IMR-90 (cell line): ENCODE data around the gene ZFYVE28. TPM values are rescaled to one million over a fixed set of nuclear protein-coding genes. Genes with fewer than 3 reads are reported as not detected.
A peak's percentile ranks its signal among the peaks of the same experiment; 100 is the strongest.

Experiments
- ATAC-seq: fragments of 200-7000 bp; cut with Tn5 transposase; 2 replicates; pipeline ENCODE4 v1.9.1; 2020; ENCODE audit warnings: low read depth, mild to moderate bottlenecking, moderate library complexity
- BruUV-seq: library from RNA; stranded (reverse); fragments of 400-500 nt; replicated peaks from 2 replicates; lab custom pipeline; 2021; lab: Mats Ljungman, UMichigan
- CTCF ChIA-PET: fragments of 300-600 bp; formaldehyde crosslinking; extraction: SDS; loops from one replicate; lab custom pipeline; 2021; ENCODE audit warnings: antibody characterized with exemption; lab: Yijun Ruan, JAX
- POLR2A ChIA-PET: fragments of 300-600 bp; sonication (Branson Sonifier 250); formaldehyde crosslinking; loops from one replicate; lab custom pipeline; 2022; ENCODE audit warnings: antibody characterized with exemption; ENCODE audit not compliant: unreplicated experiment; lab: Charles Lee
- DNase-seq: peaks from one replicate; pipeline ENCODE4 v3.0.0; 2013
- H2AFZ ChIP-seq: replicated peaks from 2 replicates; pipeline ENCODE3; 2013; ENCODE audit warnings: low read length, mild to moderate bottlenecking; ENCODE audit not compliant: poor library complexity
- H2AK5ac ChIP-seq: 2 replicates; pipeline ENCODE4 v1.6.1; 2013; ENCODE audit warnings: low read depth, low read length, inconsistent platforms
- H2AK9ac ChIP-seq: replicated peaks from 2 replicates; pipeline ENCODE3; 2013; ENCODE audit warnings: mild to moderate bottlenecking, low read depth, low read length, moderate library complexity; ENCODE audit not compliant: poor library complexity
- H2BK120ac ChIP-seq: 2 replicates; pipeline ENCODE4 v1.6.1; 2013; ENCODE audit warnings: low read depth, low read length, inconsistent platforms
- H2BK15ac ChIP-seq: 3 replicates; pipeline ENCODE4 v1.6.1; 2013; ENCODE audit warnings: low read depth, low read length, inconsistent platforms
- H2BK20ac ChIP-seq: 2 replicates; pipeline ENCODE4 v1.6.1; 2013; ENCODE audit warnings: low read depth, mild to moderate bottlenecking, inconsistent platforms, low read length, moderate library complexity
- H2BK5ac ChIP-seq: 2 replicates; pipeline ENCODE4 v1.6.1; 2013; ENCODE audit warnings: mild to moderate bottlenecking, low read depth, low read length, inconsistent platforms; ENCODE audit not compliant: poor library complexity, severe bottlenecking
- H3K14ac ChIP-seq: replicated peaks from 2 replicates; pipeline ENCODE4 v1.6.1; 2013; ENCODE audit warnings: low read depth, low read length, inconsistent platforms
- H3K18ac ChIP-seq: 2 replicates; pipeline ENCODE4 v1.6.1; 2013; ENCODE audit warnings: low read depth, low read length, control low read depth
- H3K23ac ChIP-seq: 2 replicates; pipeline ENCODE4 v1.6.1; 2013; ENCODE audit warnings: low read depth, low read length, inconsistent platforms
- H3K27ac ChIP-seq: 2 replicates; pipeline ENCODE4 v1.5.1; 2013; ENCODE audit warnings: mild to moderate bottlenecking, control low read depth, low read length; ENCODE audit not compliant: insufficient read depth
- H3K27me3 ChIP-seq: 2 replicates; pipeline ENCODE4 v1.6.1; 2013; ENCODE audit warnings: low read length; ENCODE audit not compliant: control insufficient read depth, insufficient read depth
- H3K36me3 ChIP-seq: 2 replicates; pipeline ENCODE4 v1.6.1; 2013; ENCODE audit warnings: low read length, mixed read lengths; ENCODE audit not compliant: control insufficient read depth, insufficient read depth
- H3K4ac ChIP-seq: 2 replicates; pipeline ENCODE4 v1.6.1; 2013; ENCODE audit warnings: low read depth, low read length, inconsistent platforms
- H3K4me1 ChIP-seq: 2 replicates; pipeline ENCODE4 v1.6.1; 2013; ENCODE audit warnings: low read length, mixed read lengths; ENCODE audit not compliant: control insufficient read depth, insufficient read depth
- H3K4me2 ChIP-seq: 2 replicates; pipeline ENCODE4 v1.6.1; 2013; ENCODE audit warnings: low read depth, mild to moderate bottlenecking, control low read depth, low read length, moderate library complexity
- H3K4me3 ChIP-seq: 2 replicates; pipeline ENCODE4 v1.5.1; 2013; ENCODE audit warnings: low read depth, mild to moderate bottlenecking, control low read depth, low read length, moderate library complexity; ENCODE audit not compliant: insufficient read depth
- H3K56ac ChIP-seq: 2 replicates; pipeline ENCODE4 v1.6.1; 2013; ENCODE audit warnings: low read length, inconsistent platforms; ENCODE audit not compliant: insufficient read depth; ENCODE audit errors: extremely low read depth
- H3K79me1 ChIP-seq, 2 experiments: 2 replicates each; pipeline ENCODE4 v1.6.1; 2013; ENCODE audit warnings: low read length in 2 of 2, inconsistent platforms in 1 of 2, low read depth in 1 of 2
- H3K9ac ChIP-seq: 2 replicates; pipeline ENCODE4 v1.6.1; 2013; ENCODE audit warnings: low read depth, low read length, control low read depth
- H3K9me1 ChIP-seq: 2 replicates; pipeline ENCODE4 v1.6.1; 2013; ENCODE audit warnings: low read length, inconsistent platforms; ENCODE audit not compliant: insufficient read depth
- H3K9me3 ChIP-seq: 2 replicates; pipeline ENCODE4 v1.6.1; 2013; ENCODE audit warnings: low read length; ENCODE audit not compliant: control insufficient read depth, insufficient read depth
- H4K20me1 ChIP-seq: 2 replicates; pipeline ENCODE4 v1.6.1; 2013; ENCODE audit warnings: low read length, inconsistent platforms; ENCODE audit not compliant: insufficient read depth
- H4K5ac ChIP-seq: 2 replicates; pipeline ENCODE4 v1.6.1; 2013; ENCODE audit warnings: mild to moderate bottlenecking, low read depth, low read length, control low read depth
- H4K8ac ChIP-seq, 2 experiments: 2 replicates each; pipeline ENCODE4 v1.6.1; 2013; ENCODE audit warnings: low read depth in 2 of 2, low read length in 2 of 2, control low read depth in 1 of 2, inconsistent platforms in 1 of 2
- H4K91ac ChIP-seq: 2 replicates; pipeline ENCODE4 v1.6.1; 2013; ENCODE audit warnings: low read depth, low read length, inconsistent platforms; ENCODE audit not compliant: insufficient read depth
- BHLHE40 ChIP-seq: fragments of 150-350 bp; IDR thresholded peaks from 2 replicates; pipeline ENCODE4 v1.6.1; 2016; ENCODE audit warnings: mild to moderate bottlenecking, low read depth, low read length
- CHD1 ChIP-seq: IDR thresholded peaks from 2 replicates; pipeline ENCODE4 v1.6.1; 2012; ENCODE audit warnings: low read depth, low read length, improper control_type of control experiment
- FOS ChIP-seq: fragments of 150-350 bp; IDR thresholded peaks from 2 replicates; pipeline ENCODE4 v1.6.1; 2016; ENCODE audit warnings: low read depth, low read length
- MAFK ChIP-seq: IDR thresholded peaks from 2 replicates; pipeline ENCODE4 v1.6.1; 2012; ENCODE audit warnings: low read depth, low read length, improper control_type of control experiment
- MAZ ChIP-seq: IDR thresholded peaks from 2 replicates; pipeline ENCODE4 v1.6.1; 2012; ENCODE audit warnings: low read depth, mild to moderate bottlenecking, low read length, improper control_type of control experiment, moderate library complexity, borderline replicate concordance
- MXI1 ChIP-seq: IDR thresholded peaks from 2 replicates; pipeline ENCODE4 v1.6.1; 2012; ENCODE audit warnings: low read depth, mild to moderate bottlenecking, low read length, moderate library complexity, borderline replicate concordance
- NFE2L2 ChIP-seq: fragments of 150-350 bp; IDR thresholded peaks from 2 replicates; pipeline ENCODE4 v1.6.1; 2016; ENCODE audit warnings: low read depth, mild to moderate bottlenecking, low read length
- POLR2A ChIP-seq: IDR thresholded peaks from 2 replicates; pipeline ENCODE4 v1.6.1; 2012; ENCODE audit warnings: mild to moderate bottlenecking, low read depth, low read length
- RAD21 ChIP-seq: IDR thresholded peaks from 2 replicates; pipeline ENCODE4 v1.6.1; 2012; ENCODE audit warnings: low read length, improper control_type of control experiment
- RFX5 ChIP-seq: IDR thresholded peaks from 2 replicates; pipeline ENCODE4 v1.8.0; 2012; ENCODE audit warnings: low read depth, mild to moderate bottlenecking, low read length, moderate library complexity
- USF2 ChIP-seq: fragments of 150-350 bp; IDR thresholded peaks from 2 replicates; pipeline ENCODE4 v1.6.1; 2017; ENCODE audit warnings: mild to moderate bottlenecking, antibody characterized with exemption, low read length, low read depth
- WGBS, 2 experiments: methylation state at CpG; one replicate each; pipeline versions ENCODE4 v1.1.5 to v1.1.7; 2013; ENCODE audit warnings: missing lambda C conversion rate in 2 of 2; ENCODE audit not compliant: insufficient read length in 1 of 2; ENCODE audit errors: extremely low coverage in 2 of 2; 5-methylcytosine and 5-hydroxymethylcytosine counted together
- dilution Hi-C: fragments of 300-500 bp; cut with HindIII; formaldehyde crosslinking; loops from one replicate; pipeline ENCODE4 v1.14.3; 2018; ENCODE audit warnings: low sequenced_read_pairs; ENCODE audit not compliant: unreplicated experiment
- in situ Hi-C: fragments of 300-500 bp; cut with MboI; formaldehyde crosslinking; loops from 3 replicates; pipeline ENCODE4 v1.14.3; 2019; ENCODE audit warnings: low sequenced_read_pairs, inconsistent platforms, mixed read lengths
- intact Hi-C: fragments of 100-400 bp; cut with micrococcal nuclease; formaldehyde crosslinking; loops from 2 replicates; pipeline ENCODE4 v1.10.0; 2022
- polyA plus RNA-seq, 3 experiments: library from polyadenylated mRNA; depleted of rRNA; stranded (reverse); fragments of >200 nt; gene quantifications; 2 replicates each; pipeline ENCODE4 v1.2.3, GENCODE V29; 2012; ENCODE audit warnings: low replicate concordance in 1 of 3
- total RNA-seq: library from RNA; depleted of rRNA; stranded (reverse); fragments of >200 nt; gene quantifications from 2 replicates; pipeline ENCODE4 v1.2.3, GENCODE V29; 2012

The ZFYVE28 gene
- total and polyA plus RNA-seq, 2 of the 4 experiments (the other 2 are of a cell fraction): 0.36 to 1.2 TPM

GRCh38 chr4:2413821-2414610, 4.4 kb downstream of the ZFYVE28 start (continued):
- TF ChIP-seq FOS: no peak

- CTCF ChIA-PET: interaction anchor here (0.5 to 1.2 kb wide), 6 partner anchors 9 to 201 kb away, joined by 3 to 4 read pairs (median 3); no protein-coding TSS in a partner anchor
- H2AK5ac ChIP-seq: peak overlapping the region; percentile 88; the same call in 1 of the 2 replicates
- peaks cover 14% of the 10 kb centered on the region for H3K9me1 ChIP-seq
- H3K4ac ChIP-seq: peak overlapping the region; percentile 81
- WGBS, 2 experiments: 1% methylated on average over 13 of the region's 30 CpGs; no CpG with 5 or more reads in 1 of the 2 experiments
- H3K79me1 ChIP-seq: peaks cover 0 to 3% of the 10 kb centered on the region in 2 experiments; a peak in 1 of 4 replicates
- H2BK120ac ChIP-seq: peak overlapping the region; percentile 56
- peak overlapping the region; percentile 64 for H3K14ac ChIP-seq
- H3K36me3 ChIP-seq: no peaks in the 10 kb centered on the region
- peak overlapping the region; percentile 42 for H2BK5ac ChIP-seq
- H3K4me2 ChIP-seq: peak overlapping the region; percentile 83
- ATAC-seq (peak; percentile 91), DNase-seq (peak; percentile 85)
- no peak overlapping the region for H3K56ac ChIP-seq
- H4K91ac ChIP-seq: peak overlapping the region; percentile 61
- peak overlapping the region; percentile 56 for H2BK20ac ChIP-seq
- peak overlapping the region; percentile 18; the same call in 1 of the 2 replicates for H3K18ac ChIP-seq
- H3K27ac ChIP-seq: peak overlapping the region; percentile 7; the same call in 1 of the 2 replicates
- no TSS peak for BruUV-seq
- H2AK9ac ChIP-seq: peak overlapping the region; percentile 83
- peak overlapping the region; percentile 13; the same call in 1 of the 3 replicates for H2BK15ac ChIP-seq
- peak overlapping the region; percentile 73; the same call in 1 of the 2 replicates for H3K23ac ChIP-seq
- H3K9ac ChIP-seq: peak overlapping the region; percentile 12; the same call in 1 of the 2 replicates
- H2AFZ ChIP-seq: peak overlapping the region; percentile 86
- H4K20me1 ChIP-seq: no peaks in the 10 kb centered on the region
- no peaks in the 10 kb centered on the region for H3K9me3 ChIP-seq
- H3K27me3 ChIP-seq: peaks cover 26% of the 10 kb centered on the region
- peak overlapping the region; percentile 22 for H3K4me3 ChIP-seq
- dilution Hi-C loops: no loop called here
- peak overlapping the region; percentile 59 to 71 for H4K8ac ChIP-seq
- in situ Hi-C loops: no loop called here
- intact Hi-C loops: loop anchor here (10.0 kb wide), 1 partner anchor 148 kb away; the partner anchor contains the start of gene MXD4
- H3K4me1 ChIP-seq: peaks cover 15% of the 10 kb centered on the region
- peak overlapping the region; percentile 32; the same call in 1 of the 2 replicates for H4K5ac ChIP-seq
- POLR2A ChIA-PET: no interaction called here
- peak; percentile 69; the same call in 1 of the 2 replicates for TF ChIP-seq NFE2L2
- peak; percentile 15; the same call in 1 of the 2 replicates for TF ChIP-seq FOS
- peak; percentile 51 for TF ChIP-seq RAD21
- TF ChIP-seq USF2: 0 out of 2 replicates have a peak, but pooled peaks have one; percentile 13
- no peak for TF ChIP-seq CHD1
- no peak for TF ChIP-seq POLR2A
- TF ChIP-seq MAZ: peak; percentile 92
- TF ChIP-seq RFX5: no peak
- peak; percentile 94 for TF ChIP-seq MXI1
- peak; percentile 63 for TF ChIP-seq BHLHE40
- no peak; the same call in 1 of the 2 replicates for TF ChIP-seq MAFK
Observed at GRCh38 chr4:2412885-2413716, 5.3 kb downstream of the ZFYVE28 start.
